Nephron progenitor cell (in vitro differentiated cells): ENCODE measurements around the gene FOXP4.

Experiments
- DNase-seq: peaks from one replicate; pipeline ENCODE4 v3.0.0; 2021
- H3K27ac Mint-ChIP-seq: 2 replicates; pipeline ENCODE4 v1.8.0; 2021; ENCODE audit warnings: mild to moderate bottlenecking, moderate library complexity, mixed read lengths
- H3K27me3 Mint-ChIP-seq: 2 replicates; pipeline ENCODE4 v1.8.0; 2021; ENCODE audit warnings: mild to moderate bottlenecking, low read depth, mixed read lengths; ENCODE audit not compliant: poor library complexity
- H3K36me3 Mint-ChIP-seq: 2 replicates; pipeline ENCODE4 v1.8.0; 2021; ENCODE audit warnings: low read depth, mixed read lengths
- H3K4me1 Mint-ChIP-seq: 2 replicates; pipeline ENCODE4 v1.8.0; 2021; ENCODE audit warnings: mixed read lengths
- H3K4me3 Mint-ChIP-seq: 2 replicates; pipeline ENCODE4 v1.8.0; 2021; ENCODE audit warnings: mild to moderate bottlenecking, moderate library complexity, mixed read lengths
- H3K9me3 Mint-ChIP-seq: 2 replicates; pipeline ENCODE4 v1.8.0; 2021; ENCODE audit warnings: mild to moderate bottlenecking, moderate library complexity, mixed read lengths
- CTCF ChIP-seq: fragments of 200-600 bp; sonication (generic); IDR thresholded peaks from 2 replicates; pipeline ENCODE4 v1.5.0; 2021; ENCODE audit warnings: antibody characterized with exemption

The FOXP4 gene

GRCh38 chr6:41568585-41569384, 22.6 kb downstream of the FOXP4 start:
- Mint-ChIP-seq H3K4me3 (peak overlapping the region; percentile 58), H3K27ac (peak overlapping the region; percentile 98), H3K27me3 (peaks cover 9% of the 10 kb centered on the region), H3K9me3 (no peaks in the 10 kb centered on the region), H3K4me1 (peaks cover 90% of the 10 kb centered on the region), H3K36me3 (peaks cover 44% of the 10 kb centered on the region)
- DNase-seq, result no peak
- TF ChIP-seq CTCF, result no peak

GRCh38 chr6:41570259-41570615, 24.1 kb downstream of the FOXP4 start:
- H3K27me3 Mint-ChIP-seq, result peaks cover 8% of the 10 kb centered on the region
- H3K9me3 Mint-ChIP-seq, result no peaks in the 10 kb centered on the region
- H3K4me1 Mint-ChIP-seq, result peaks cover 97% of the 10 kb centered on the region
- H3K27ac Mint-ChIP-seq, result peak overlapping the region; percentile 98
- peak; percentile 50 for DNase-seq
- no peak for TF ChIP-seq CTCF
- H3K36me3 Mint-ChIP-seq, result peaks cover 40% of the 10 kb centered on the region
- peak overlapping the region; percentile 58 for H3K4me3 Mint-ChIP-seq

- Mint-ChIP-seq H3K36me3 (peaks cover 30% of the 10 kb centered on the region), H3K9me3 (no peaks in the 10 kb centered on the region), H3K27ac (peak overlapping the region; percentile 98), H3K4me1 (peaks cover 100% of the 10 kb centered on the region), H3K27me3 (peaks cover 6% of the 10 kb centered on the region), H3K4me3 (peak overlapping the region; percentile 60)
- no peak for DNase-seq
- no peak for TF ChIP-seq CTCF
Observed at GRCh38 chr6:41571021-41571780, 25.0 kb downstream of the FOXP4 start.

- Mint-ChIP-seq H3K4me1 (peaks cover 100% of the 10 kb centered on the region), H3K27me3 (peaks cover 9% of the 10 kb centered on the region), H3K9me3 (no peaks in the 10 kb centered on the region), H3K4me3 (peak overlapping the region; percentile 45), H3K27ac (peak overlapping the region; percentile 98), H3K36me3 (peaks cover 16% of the 10 kb centered on the region)
- no peak for DNase-seq
- no peak for TF ChIP-seq CTCF
Observed at GRCh38 chr6:41572613-41573012, 26.4 kb downstream of the FOXP4 start.

GRCh38 chr6:41573276-41573675, 27.1 kb downstream of the FOXP4 start:
- Mint-ChIP-seq H3K4me1 (peaks cover 100% of the 10 kb centered on the region), H3K36me3 (peaks cover 15% of the 10 kb centered on the region), H3K9me3 (no peaks in the 10 kb centered on the region), H3K27ac (peak overlapping the region; percentile 20), H3K4me3 (peak overlapping the region; percentile 45), H3K27me3 (peaks cover 9% of the 10 kb centered on the region)
- no peak for DNase-seq
- TF ChIP-seq CTCF, result no peak
